ENCODE results near the gene CD34. TPM values are rescaled to one million over a fixed set of nuclear protein-coding genes. Genes with fewer than 3 reads are reported as not detected.

Gene CD34
- total RNA-seq, 2 experiments from 2014 or later, result 0.02 to 0.06 TPM

DNA sequence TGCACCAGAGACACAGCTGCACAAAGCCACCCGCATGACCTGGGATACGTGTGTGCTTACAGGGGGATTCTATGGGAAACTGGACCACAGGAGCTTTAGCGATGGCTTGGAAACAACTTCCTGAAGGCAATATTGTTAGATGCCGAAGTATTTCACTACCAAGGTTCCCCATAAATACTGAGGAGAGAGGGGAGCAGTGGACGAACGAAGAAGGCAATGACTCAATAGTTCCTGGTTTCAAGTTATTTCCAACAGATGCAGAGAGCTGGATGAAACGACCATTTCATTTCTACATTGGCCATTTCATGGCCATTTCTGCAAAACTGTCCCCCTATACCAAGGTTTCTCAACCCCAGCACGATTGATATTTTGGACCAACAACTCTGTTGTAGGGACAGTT is 61.3 kb downstream of the CD34 start:
- Mint-ChIP-seq H3K4me3 (no peak overlapping the region), H3K27me3 (no peaks in the 10 kb centered on the region), H3K9me3 (ENCODE audit: low read depth) (no peaks in the 10 kb centered on the region), H3K27ac (peak overlapping the region; percentile 34), H3K4me1 (peaks cover 44% of the 10 kb centered on the region), H3K36me3 (peaks cover 33% of the 10 kb centered on the region)
- CTCF ChIA-PET, result interaction anchor here (1.1 to 1.4 kb wide), 3 partner anchors 19 to 52 kb away, joined by 3 to 4 read pairs (median 4); no protein-coding TSS in a partner anchor
- ATAC-seq (no peak), DNase-seq (no peak)

DNA sequence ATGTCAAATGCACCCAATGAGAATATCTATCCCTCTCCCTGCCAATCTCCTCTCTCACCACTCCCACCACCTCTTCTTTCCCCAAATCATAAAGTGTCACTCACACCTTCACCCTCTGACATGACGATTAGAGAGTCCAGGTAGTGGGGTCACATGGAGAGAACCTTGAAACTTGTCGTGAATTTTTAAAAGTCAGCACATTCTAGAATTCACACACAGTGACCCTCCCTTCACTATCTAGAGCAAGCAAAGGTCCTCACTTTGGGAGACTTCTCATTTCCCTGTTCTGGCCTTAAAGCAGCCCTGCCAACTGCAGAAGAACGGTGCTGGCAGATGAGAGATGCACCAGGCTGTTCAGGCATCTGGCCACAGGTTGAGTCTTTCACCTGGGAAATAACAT is 61.9 kb downstream of the CD34 start:
- DNase-seq, result no peak
- Mint-ChIP-seq H3K27me3 (no peaks in the 10 kb centered on the region), H3K4me1 (peaks cover 44% of the 10 kb centered on the region), H3K27ac (no peak overlapping the region), H3K36me3 (peaks cover 34% of the 10 kb centered on the region), H3K4me3 (no peak overlapping the region), H3K9me3 (ENCODE audit: low read depth) (no peaks in the 10 kb centered on the region)
- CTCF ChIA-PET, result interaction anchor here (1.3 to 1.4 kb wide), 4 partner anchors 9 to 25 kb away, joined by 3 to 4 read pairs (median 3); no protein-coding TSS in a partner anchor
- ATAC-seq, result no peak

DNA sequence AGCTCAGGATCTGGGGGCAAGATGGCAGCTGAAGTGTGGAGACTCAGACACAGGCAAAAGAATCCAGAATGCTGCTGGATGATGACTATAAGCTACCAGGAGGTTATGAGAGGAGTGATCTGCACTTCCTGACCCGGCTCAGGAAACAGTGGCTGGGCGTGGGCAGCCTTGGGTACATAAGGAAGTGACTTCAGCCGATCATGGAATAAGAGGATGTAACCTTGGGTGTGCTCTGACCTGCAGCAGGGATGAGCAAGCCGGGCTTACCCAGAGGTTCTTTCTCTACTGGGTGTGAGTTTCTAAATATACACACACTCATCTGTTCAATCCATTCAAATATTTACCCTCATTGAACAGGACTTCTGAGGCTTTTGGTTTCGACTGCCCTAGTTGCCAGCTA is 62.7 kb downstream of the CD34 start:
- no peaks in the 10 kb centered on the region for H3K27me3 Mint-ChIP-seq
- peak overlapping the region; percentile 44 for H3K27ac Mint-ChIP-seq
- no peaks in the 10 kb centered on the region for H3K9me3 Mint-ChIP-seq (ENCODE audit: low read depth)
- peaks cover 40% of the 10 kb centered on the region for H3K4me1 Mint-ChIP-seq
- ATAC-seq, result peak; percentile 83
- CTCF ChIA-PET, result interaction anchor here (1.3 to 1.4 kb wide), 5 partner anchors 8 to 24 kb away, joined by 3 to 6 read pairs (median 3); no protein-coding TSS in a partner anchor
- H3K4me3 Mint-ChIP-seq, result peak overlapping the region; percentile 2
- H3K36me3 Mint-ChIP-seq, result peaks cover 34% of the 10 kb centered on the region
- DNase-seq, result peak; percentile 60

DNA sequence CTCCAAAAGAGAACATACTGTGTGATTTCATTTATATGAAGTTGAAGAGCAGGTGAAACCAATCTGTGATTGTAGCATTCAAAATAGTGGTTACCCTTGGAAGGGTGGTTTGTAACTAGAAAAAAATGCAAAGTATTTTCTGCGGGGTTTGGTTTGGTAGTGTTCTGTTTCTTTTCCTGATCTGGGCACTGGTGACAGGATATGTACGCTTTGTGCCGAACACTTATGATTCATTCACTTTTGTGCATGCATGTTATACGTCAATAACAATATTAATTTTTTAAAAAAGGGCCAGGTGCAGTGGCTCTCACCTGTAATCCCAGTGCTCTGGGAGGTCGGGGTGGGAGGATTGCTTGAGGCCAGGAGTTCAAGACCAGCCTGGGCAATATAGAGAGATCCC is 63.8 kb downstream of the CD34 start:
- Mint-ChIP-seq H3K4me1 (peaks cover 29% of the 10 kb centered on the region), H3K9me3 (ENCODE audit: low read depth) (no peaks in the 10 kb centered on the region), H3K36me3 (peaks cover 26% of the 10 kb centered on the region), H3K4me3 (no peak overlapping the region), H3K27ac (no peak overlapping the region), H3K27me3 (no peaks in the 10 kb centered on the region)
- no peak for ATAC-seq
- CTCF ChIA-PET, result interaction anchor here (1.3 kb wide), 1 partner anchor 22 kb away, joined by 6 read pairs; no protein-coding TSS in a partner anchor
- peak; percentile 1 for DNase-seq

DNA sequence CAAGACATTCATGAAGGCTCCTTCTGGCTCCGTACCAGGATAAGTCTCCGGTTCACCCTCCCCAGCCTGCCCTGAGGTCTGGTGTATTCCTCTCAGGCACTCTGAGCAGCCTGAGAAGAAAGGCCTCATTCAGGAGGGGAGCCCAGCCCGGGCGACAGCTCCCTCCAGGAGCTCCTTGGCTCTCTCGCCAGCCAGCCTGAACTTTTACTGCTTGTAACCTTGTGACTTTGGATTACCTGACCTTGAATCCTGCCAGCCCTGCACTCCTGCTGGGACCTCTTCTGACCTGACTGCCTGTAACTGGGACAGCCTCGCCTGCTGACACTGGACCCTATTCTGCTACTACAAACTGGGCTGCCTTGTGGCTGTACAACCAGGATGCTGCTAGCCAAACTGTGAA is 65.8 kb downstream of the CD34 start:
- Mint-ChIP-seq H3K36me3 (peaks cover 16% of the 10 kb centered on the region), H3K9me3 (ENCODE audit: low read depth) (no peaks in the 10 kb centered on the region), H3K27ac (no peak overlapping the region), H3K4me3 (no peak overlapping the region), H3K4me1 (peaks cover 29% of the 10 kb centered on the region), H3K27me3 (no peaks in the 10 kb centered on the region)
- CTCF ChIA-PET, result interaction anchor here (1.6 kb wide), 1 partner anchor 31 kb away, joined by 4 read pairs; no protein-coding TSS in a partner anchor
- ATAC-seq, result no peak
- DNase-seq, result peak; percentile 16

DNA sequence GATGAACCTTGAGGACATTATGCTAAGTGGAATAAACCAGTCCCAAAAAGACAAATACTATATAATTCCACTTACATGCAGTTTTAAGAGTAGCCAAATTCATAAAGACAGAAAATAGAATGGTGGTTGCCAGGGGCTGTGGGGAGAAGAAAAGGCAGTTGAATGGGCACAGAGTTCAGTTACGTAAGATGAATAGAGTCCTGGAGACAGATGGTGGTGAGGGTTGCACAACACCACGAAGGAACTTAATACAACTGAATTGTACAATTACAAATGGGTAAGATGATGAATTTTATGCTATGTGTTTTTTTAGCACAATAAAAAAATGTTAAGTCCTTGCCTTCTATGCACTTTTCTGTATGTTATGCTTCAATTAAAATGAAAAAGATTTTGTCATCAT is 66.6 kb downstream of the CD34 start:
- H3K36me3 Mint-ChIP-seq, result peaks cover 17% of the 10 kb centered on the region
- H3K27me3 Mint-ChIP-seq, result no peaks in the 10 kb centered on the region
- H3K4me1 Mint-ChIP-seq, result peaks cover 30% of the 10 kb centered on the region
- CTCF ChIA-PET, result no interaction called here
- ATAC-seq (no peak), DNase-seq (peak; percentile 27)
- H3K4me3 Mint-ChIP-seq, result no peak overlapping the region
- H3K9me3 Mint-ChIP-seq (ENCODE audit: low read depth), result no peaks in the 10 kb centered on the region
- no peak overlapping the region for H3K27ac Mint-ChIP-seq

DNA sequence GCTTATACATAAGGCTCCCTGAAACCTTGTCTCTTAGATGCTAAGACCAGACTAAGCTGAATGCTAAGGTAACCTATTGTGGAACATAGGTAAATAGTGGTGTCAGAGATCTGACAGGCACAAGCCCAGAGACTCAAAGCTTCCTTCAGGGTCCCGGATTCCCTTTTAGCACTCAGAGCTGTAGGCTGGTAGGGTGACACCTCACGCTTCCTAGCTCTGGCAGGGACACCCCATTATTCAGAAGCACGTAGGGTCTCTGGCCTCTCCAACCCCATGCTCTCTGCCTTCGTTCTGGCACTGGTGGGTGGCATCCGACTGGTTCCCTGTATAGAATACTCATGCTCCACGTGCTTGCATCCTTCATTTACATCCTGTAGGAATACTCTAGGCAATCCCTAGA is 68.4 kb downstream of the CD34 start:
- H3K4me3 Mint-ChIP-seq, result no peak overlapping the region
- CTCF ChIA-PET, result interaction anchor here (1.5 to 1.6 kb wide), 3 partner anchors 9 to 121 kb away, joined by 4 to 8 read pairs (median 7); no protein-coding TSS in a partner anchor
- no peak overlapping the region for H3K27ac Mint-ChIP-seq
- no peaks in the 10 kb centered on the region for H3K9me3 Mint-ChIP-seq (ENCODE audit: low read depth)
- H3K27me3 Mint-ChIP-seq, result no peaks in the 10 kb centered on the region
- DNase-seq, result no peak
- no peak for ATAC-seq
- peaks cover 28% of the 10 kb centered on the region for H3K4me1 Mint-ChIP-seq
- peaks cover 21% of the 10 kb centered on the region for H3K36me3 Mint-ChIP-seq

DNA sequence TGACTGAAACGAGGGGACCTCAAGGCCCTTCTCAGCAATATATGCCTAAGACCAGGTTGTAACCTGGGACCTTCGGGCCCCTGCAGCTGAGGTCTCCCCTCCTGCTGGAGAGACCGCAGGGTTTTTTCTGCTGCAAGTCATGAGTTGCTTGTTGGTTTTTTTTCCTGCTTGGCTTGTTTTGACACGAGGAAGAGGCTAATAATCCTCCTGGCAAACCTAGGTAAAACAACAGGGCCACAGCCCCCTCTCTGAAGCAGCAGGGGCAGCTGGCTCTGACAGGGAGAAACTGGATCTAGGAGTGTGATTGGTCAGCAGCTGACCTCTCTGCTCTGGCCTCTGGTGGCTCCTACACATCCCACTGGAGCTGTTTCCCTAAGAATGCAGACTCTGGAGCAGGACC is 69.0 kb downstream of the CD34 start:
- ATAC-seq (no peak), DNase-seq (no peak)
- Mint-ChIP-seq H3K27me3 (no peaks in the 10 kb centered on the region), H3K4me3 (no peak overlapping the region), H3K36me3 (peaks cover 19% of the 10 kb centered on the region), H3K27ac (no peak overlapping the region), H3K4me1 (peaks cover 27% of the 10 kb centered on the region), H3K9me3 (ENCODE audit: low read depth) (no peaks in the 10 kb centered on the region)
- CTCF ChIA-PET, result interaction anchor here (1.5 to 1.6 kb wide), 3 partner anchors 9 to 122 kb away, joined by 4 to 8 read pairs (median 7); no protein-coding TSS in a partner anchor

DNA sequence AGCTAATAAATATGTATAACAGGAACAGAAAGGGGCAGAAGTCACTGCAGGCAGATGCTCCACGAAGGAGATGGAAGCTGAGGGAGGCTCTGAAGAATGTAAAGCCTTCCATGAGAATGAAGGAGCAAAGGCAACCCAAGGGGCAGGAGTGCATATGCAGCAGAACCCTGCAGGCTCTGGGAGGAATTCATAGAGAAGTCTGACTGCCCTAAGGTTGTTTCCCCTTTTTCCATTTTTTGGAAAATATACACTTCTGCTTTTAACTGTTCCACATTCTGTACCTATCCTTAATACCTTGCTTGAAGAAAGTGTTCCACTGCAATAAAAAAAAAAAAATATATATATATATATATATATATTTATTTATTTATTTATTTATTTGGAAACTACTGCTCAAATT is 69.6 kb downstream of the CD34 start:
- ATAC-seq (no peak), DNase-seq (no peak)
- CTCF ChIA-PET, result interaction anchor here (1.5 to 1.6 kb wide), 3 partner anchors 8 to 122 kb away, joined by 7 to 8 read pairs (median 7); no protein-coding TSS in a partner anchor
- Mint-ChIP-seq H3K4me1 (peaks cover 31% of the 10 kb centered on the region), H3K9me3 (ENCODE audit: low read depth) (no peaks in the 10 kb centered on the region), H3K27me3 (no peaks in the 10 kb centered on the region), H3K36me3 (peaks cover 19% of the 10 kb centered on the region), H3K27ac (no peak overlapping the region), H3K4me3 (no peak overlapping the region)

DNA sequence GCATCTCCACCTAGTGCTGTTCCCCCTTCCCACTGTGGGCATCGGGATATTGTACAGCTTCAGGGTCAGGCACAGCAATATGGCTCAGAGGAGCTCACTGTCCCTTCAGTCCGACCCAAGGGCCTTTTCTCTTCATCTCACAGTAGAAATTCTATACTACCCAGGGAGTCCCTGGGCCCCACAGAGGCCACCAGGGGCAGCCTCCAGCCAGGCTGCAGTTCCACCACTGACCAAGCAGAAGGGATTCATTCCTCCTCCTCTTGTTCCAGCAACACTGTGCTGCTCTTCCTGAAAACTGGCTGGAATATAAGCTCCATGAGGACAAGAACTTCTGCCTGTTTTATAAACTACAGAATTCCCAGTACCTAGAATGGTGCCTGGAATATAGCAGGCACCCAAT is 70.5 kb downstream of the CD34 start:
- no peaks in the 10 kb centered on the region for H3K9me3 Mint-ChIP-seq (ENCODE audit: low read depth)
- no peaks in the 10 kb centered on the region for H3K27me3 Mint-ChIP-seq
- H3K4me3 Mint-ChIP-seq, result no peak overlapping the region
- DNase-seq, result peak; percentile 23
- H3K36me3 Mint-ChIP-seq, result peaks cover 21% of the 10 kb centered on the region
- H3K27ac Mint-ChIP-seq, result peak overlapping the region; percentile 25
- CTCF ChIA-PET, result interaction anchor here (0.9 to 2.3 kb wide), 4 partner anchors 8 to 44 kb away, joined by 3 to 9 read pairs (median 6); no protein-coding TSS in a partner anchor
- no peak for ATAC-seq
- H3K4me1 Mint-ChIP-seq, result peaks cover 32% of the 10 kb centered on the region

DNA sequence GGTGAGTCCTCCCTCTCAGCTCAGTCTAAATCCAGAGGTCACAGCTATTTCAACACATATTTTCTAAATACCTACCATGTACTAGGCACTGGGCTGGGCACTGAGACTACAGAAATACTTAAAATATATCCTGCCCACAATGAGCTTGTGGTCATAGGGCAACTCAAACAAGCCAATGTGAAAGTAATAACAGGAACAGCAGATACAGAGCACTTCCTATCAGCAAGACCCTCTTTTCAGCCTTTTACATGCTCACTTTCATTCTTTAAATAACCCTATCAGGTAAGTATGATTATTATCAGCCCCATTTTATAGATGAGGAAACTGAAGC is 71.9 kb downstream of the CD34 start:
- H3K27me3 Mint-ChIP-seq, result no peaks in the 10 kb centered on the region
- H3K4me1 Mint-ChIP-seq, result peaks cover 38% of the 10 kb centered on the region
- peak overlapping the region; percentile 47 for H3K27ac Mint-ChIP-seq
- CTCF ChIA-PET, result interaction anchor here (1.5 to 2.3 kb wide), 6 partner anchors 9 to 46 kb away, joined by 5 to 11 read pairs (median 8); no protein-coding TSS in a partner anchor
- H3K36me3 Mint-ChIP-seq, result peaks cover 21% of the 10 kb centered on the region
- DNase-seq (no peak), ATAC-seq (peak; percentile 58)
- no peaks in the 10 kb centered on the region for H3K9me3 Mint-ChIP-seq (ENCODE audit: low read depth)
- no peak overlapping the region for H3K4me3 Mint-ChIP-seq

DNA sequence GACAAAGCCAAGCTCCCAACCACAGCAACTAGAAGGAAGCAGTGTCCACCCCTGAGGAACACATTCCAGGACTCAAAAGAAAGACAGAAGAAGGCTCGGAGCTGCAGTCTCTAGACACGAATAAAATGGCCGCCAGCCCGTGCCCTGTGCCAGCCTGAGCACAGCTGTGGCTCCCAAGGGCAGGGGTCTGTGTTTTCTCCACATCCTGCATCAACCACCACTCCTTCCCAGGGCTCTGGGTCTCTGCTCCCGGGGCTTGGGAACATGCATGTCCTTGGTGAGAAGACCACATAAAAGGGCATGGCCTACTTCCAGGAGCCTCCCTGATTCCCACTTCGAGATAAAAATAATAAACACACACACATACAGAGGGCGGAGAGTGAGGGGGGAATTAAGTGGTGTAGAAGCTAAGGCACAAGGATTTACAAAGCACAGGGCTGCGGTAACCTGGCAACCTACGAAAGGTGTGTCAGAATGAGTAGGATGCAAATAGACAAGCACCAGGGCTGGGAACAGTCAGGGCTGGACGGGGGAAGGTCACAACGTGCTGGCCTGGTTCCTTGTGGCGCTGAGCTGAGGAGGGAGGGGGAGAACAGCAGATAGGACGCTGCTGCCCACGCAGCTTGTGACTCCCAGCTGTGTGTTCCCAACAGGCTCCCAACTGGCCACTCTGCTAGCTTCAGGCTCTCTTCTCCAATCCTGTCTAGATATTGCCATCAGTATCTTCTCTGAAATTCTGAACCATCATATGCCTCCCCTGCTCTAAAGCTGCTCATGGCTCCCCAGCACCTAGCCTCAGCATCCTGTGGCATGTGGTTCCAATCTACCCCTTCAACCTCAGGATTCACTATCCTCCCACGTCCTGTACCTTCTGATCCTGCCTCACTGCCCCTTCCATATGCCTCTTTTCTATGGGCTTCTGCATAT is 72.5 kb downstream of the CD34 start:
- DNase-seq (peak; percentile 63), ATAC-seq (peak; percentile 49)
- H3K27me3 Mint-ChIP-seq, result no peaks in the 10 kb centered on the region
- no peaks in the 10 kb centered on the region for H3K9me3 Mint-ChIP-seq (ENCODE audit: low read depth)
- H3K4me1 Mint-ChIP-seq, result peaks cover 44% of the 10 kb centered on the region
- peaks cover 18% of the 10 kb centered on the region for H3K36me3 Mint-ChIP-seq
- CTCF ChIA-PET, result interaction anchor here (0.8 to 2.3 kb wide), 7 partner anchors 9 to 125 kb away, joined by 3 to 11 read pairs (median 8); no protein-coding TSS in a partner anchor
- H3K4me3 Mint-ChIP-seq, result no peak overlapping the region
- peak overlapping the region; percentile 47 for H3K27ac Mint-ChIP-seq

DNA sequence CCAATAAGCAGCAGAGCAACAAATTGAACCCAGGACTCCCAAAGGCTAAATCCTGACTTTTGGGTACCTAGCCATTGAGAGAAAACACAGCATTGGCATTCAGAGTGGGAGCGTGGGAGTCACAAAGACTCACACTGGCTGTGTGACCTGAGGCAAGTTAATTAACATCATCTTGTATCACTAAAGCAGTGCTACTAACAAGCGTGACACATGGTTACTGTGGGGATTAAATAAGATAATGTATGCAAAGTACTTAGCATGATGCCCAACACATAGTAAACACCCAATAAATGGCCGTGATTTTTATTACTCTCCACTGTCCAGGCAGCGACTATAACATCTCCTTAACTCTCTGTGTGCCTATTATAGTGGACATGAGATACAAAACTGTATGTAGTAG is 73.3 kb downstream of the CD34 start:
- Mint-ChIP-seq H3K36me3 (peaks cover 18% of the 10 kb centered on the region), H3K4me1 (peaks cover 51% of the 10 kb centered on the region), H3K27ac (no peak overlapping the region), H3K4me3 (no peak overlapping the region), H3K27me3 (no peaks in the 10 kb centered on the region), H3K9me3 (ENCODE audit: low read depth) (no peaks in the 10 kb centered on the region)
- ATAC-seq (no peak), DNase-seq (no peak)
- CTCF ChIA-PET, result interaction anchor here (0.8 to 2.1 kb wide), 4 partner anchors 10 to 126 kb away, joined by 3 to 8 read pairs (median 7); no protein-coding TSS in a partner anchor

Measured in activated CD8-positive, alpha-beta memory T cell treated with anti-CD3 and anti-CD28 coated beads, Interleukin-2, amount 10 ng/mL, durations not matched to agents 7 days and 5 days (primary cell).